HG03135 (cell line): ENCODE results near the gene BMP8B.

Experiments used
- ATAC-seq: cut with Tn5 transposase; IDR thresholded peaks from one replicate; pipeline ENCODE4 v1.9.1; 2021; ENCODE audit warnings: mild to moderate bottlenecking, moderate library complexity; ENCODE audit not compliant: unreplicated experiment

The BMP8B gene

GRCh38 chr1:39760074-39761008, 28.3 kb downstream of the BMP8B start:
- ATAC-seq = no peak

GRCh38 chr1:39759436-39759726, 29.3 kb downstream of the BMP8B start:
- ATAC-seq = no peak

GRCh38 chr1:39758556-39759435, 29.9 kb downstream of the BMP8B start:
- no peak for ATAC-seq

- ATAC-seq = no peak
Measured at GRCh38 chr1:39757501-39757900, 31.2 kb downstream of the BMP8B start.

GRCh38 chr1:39755965-39756659, 32.6 kb downstream of the BMP8B start:
- ATAC-seq = no peak

- no peak for ATAC-seq
Measured at GRCh38 chr1:39754906-39755504, 33.7 kb downstream of the BMP8B start.

- no peak for ATAC-seq
Measured at GRCh38 chr1:39754026-39754570, 34.6 kb downstream of the BMP8B start.

GRCh38 chr1:39753132-39754025, 35.3 kb downstream of the BMP8B start:
- ATAC-seq = no peak

GRCh38 chr1:39752703-39753102, 36.0 kb downstream of the BMP8B start:
- ATAC-seq = no peak

- ATAC-seq = no peak
Measured at GRCh38 chr1:39751595-39751994, 37.1 kb downstream of the BMP8B start.

GRCh38 chr1:39745016-39745670, 43.5 kb downstream of the BMP8B start:
- no peak for ATAC-seq

- ATAC-seq = peak; percentile 78
Measured at GRCh38 chr1:39738622-39739366, 49.9 kb downstream of the BMP8B start, which contains the start of gene PPIE. Gene PPIE, plus strand, starts transcription at chr1:39738882. Its CDS starts 19 bp downstream, at chr1:39738901.

- no peak for ATAC-seq
Measured at GRCh38 chr1:39737546-39738169, 51.0 kb downstream of the BMP8B start.

- no peak for ATAC-seq
Measured at GRCh38 chr1:39735731-39736130, 52.9 kb downstream of the BMP8B start.

GRCh38 chr1:39733161-39733560, 55.5 kb downstream of the BMP8B start:
- no peak for ATAC-seq

- ATAC-seq = no peak
Measured at GRCh38 chr1:39732730-39733129, 55.9 kb downstream of the BMP8B start.

- no peak for ATAC-seq
Measured at GRCh38 chr1:39729842-39730241, 58.8 kb downstream of the BMP8B start.

- ATAC-seq = no peak
Measured at GRCh38 chr1:39729030-39729429, 59.6 kb downstream of the BMP8B start.
